HepG2 (cell line): ENCODE measurements around the gene MXI1. TPM values are rescaled to one million over a fixed set of nuclear protein-coding genes. Genes with fewer than 3 reads are reported as not detected.

Source experiments
- ATAC-seq: fragments of 200-7000 bp; cut with Tn5 transposase; 3 replicates; pipeline ENCODE4 v1.9.1; 2020; ENCODE audit warnings: mild to moderate bottlenecking, moderate library complexity
- BruUV-seq: library from RNA; stranded (reverse); fragments of 400-500 nt; replicated peaks from 2 replicates; lab custom pipeline; 2021; lab: Mats Ljungman, UMichigan
- CTCF ChIA-PET: fragments of 300-600 bp; formaldehyde crosslinking; extraction: SDS; loops from one replicate; lab custom pipeline; 2021; ENCODE audit warnings: low total read pairs, inconsistent platforms, low intra/inter-chr PET ratio; lab: Yijun Ruan, JAX
- POLR2A ChIA-PET: fragments of 350-600 bp; sonication (Branson Sonifier 250); formaldehyde crosslinking; loops from one replicate; lab custom pipeline; 2020; ENCODE audit warnings: antibody characterized with exemption, inconsistent platforms; lab: Yijun Ruan, JAX
- DNase-seq: peaks from one replicate; pipeline ENCODE4 v3.0.0-alpha.2; 2015; ENCODE audit warnings: low spot score
- FAIRE-seq: peaks from 3 replicates; lab custom pipeline; 2011; peaks lifted over from hg19 to GRCh38; lab: Jason Lieb, UNC
- H2AFZ ChIP-seq: one replicate; pipeline ENCODE4 v1.6.1; 2011; ENCODE audit warnings: low read length, inconsistent platforms
- H3K27ac ChIP-seq: fragments of 300-600 bp; 3 replicates; pipeline ENCODE4 v1.8.0; 2011; ENCODE audit warnings: mixed run types, mild to moderate bottlenecking, mixed read lengths, low read length, inconsistent platforms; ENCODE audit not compliant: insufficient read depth; ENCODE audit errors: extremely low read length
- H3K27me3 ChIP-seq, 2 experiments: fragments of 200-600 bp in 1 of 2; 2 replicates in 1 of 2; 3 replicates in 1 of 2; pipeline versions ENCODE4 v1.6.0 to v1.8.0; 2011; ENCODE audit warnings: low read length in 2 of 2, mild to moderate bottlenecking in 2 of 2, moderate library complexity in 2 of 2, inconsistent platforms in 1 of 2; ENCODE audit not compliant: insufficient read depth in 2 of 2, control insufficient read depth in 1 of 2
- H3K36me3 ChIP-seq, 2 experiments: fragments of 200-600 bp in 1 of 2; replicated peaks in 1 of 2; 2 replicates in 1 of 2; 3 replicates in 1 of 2; pipeline versions ENCODE4 v1.5.1 to v1.8.0; 2011; ENCODE audit warnings: low read length in 2 of 2, inconsistent platforms in 1 of 2; ENCODE audit not compliant: insufficient read depth in 2 of 2, control insufficient read depth in 1 of 2
- H3K4me1 ChIP-seq: 2 replicates; pipeline ENCODE4 v1.5.1; 2012; ENCODE audit warnings: low read length, inconsistent platforms; ENCODE audit not compliant: insufficient read depth
- H3K4me2 ChIP-seq: 2 replicates; pipeline ENCODE4 v1.6.0; 2011; ENCODE audit warnings: low read depth, low read length, inconsistent platforms
- H3K4me3 ChIP-seq, 3 experiments: fragments of 200-600 bp in 1 of 3; sonication (generic), shearing (Covaris generic) in 1 of 3; replicated peaks in 1 of 3; 2 replicates each; pipeline ENCODE4 v1.5.1; 2011 to 2016; ENCODE audit warnings: low read length in 3 of 3, inconsistent platforms in 2 of 3, low read depth in 2 of 3, mild to moderate bottlenecking in 2 of 3, control low read depth in 1 of 3, mixed read lengths in 1 of 3; ENCODE audit not compliant: insufficient read depth in 1 of 3
- H3K79me2 ChIP-seq: one replicate; pipeline ENCODE4 v1.6.1; 2011; ENCODE audit warnings: low read length, inconsistent platforms; ENCODE audit not compliant: insufficient read depth
- H3K9ac ChIP-seq: 2 replicates; pipeline ENCODE4 v1.6.0; 2011; ENCODE audit warnings: mild to moderate bottlenecking, low read depth, low read length, inconsistent platforms; ENCODE audit not compliant: insufficient read depth
- H3K9me3 ChIP-seq: 2 replicates; pipeline ENCODE4 v1.5.1; 2012; ENCODE audit warnings: mild to moderate bottlenecking, low read length
- H4K20me1 ChIP-seq: 2 replicates; pipeline ENCODE4 v1.6.0; 2011; ENCODE audit warnings: inconsistent platforms, mild to moderate bottlenecking, low read length, moderate library complexity; ENCODE audit not compliant: insufficient read depth
- AKAP8 ChIP-seq: sonication (generic); formaldehyde crosslinking; IDR thresholded peaks from 2 replicates; pipeline ENCODE4 v1.5.1; 2020; ENCODE audit warnings: mild to moderate bottlenecking, missing genetic modification reagents
- ARNT2 ChIP-seq: sonication (generic); formaldehyde crosslinking; IDR thresholded peaks from 2 replicates; pipeline ENCODE4 v1.8.0; 2022; ENCODE audit warnings: mild to moderate bottlenecking, low read depth, missing genetic modification reagents, moderate library complexity
- CBX2 ChIP-seq, 2 experiments: fragments of 200-600 bp in 1 of 2; sonication (generic); formaldehyde crosslinking in 1 of 2; IDR thresholded peaks; 2 replicates each; pipeline versions ENCODE4 v1.7.0 to v1.8.1; 2018 to 2022; ENCODE audit warnings: low read depth in 2 of 2, low read length in 1 of 2, mild to moderate bottlenecking in 1 of 2, missing genetic modification reagents in 1 of 2
- FOXO1 ChIP-seq: sonication (generic); formaldehyde crosslinking; IDR thresholded peaks from 2 replicates; pipeline ENCODE4 v1.4.0; 2020; ENCODE audit warnings: missing genetic modification reagents
- HOXA5 ChIP-seq: sonication (generic); formaldehyde crosslinking; IDR thresholded peaks from 2 replicates; pipeline ENCODE4 v1.4.0; 2020; ENCODE audit warnings: missing genetic modification reagents
- MXD1 ChIP-seq: sonication (generic); formaldehyde crosslinking; IDR thresholded peaks from 2 replicates; pipeline ENCODE4 v1.4.0; 2020; ENCODE audit warnings: mild to moderate bottlenecking, missing genetic modification reagents
- MYPOP ChIP-seq: sonication (generic); formaldehyde crosslinking; IDR thresholded peaks from 2 replicates; pipeline ENCODE4 v1.8.1; 2023; ENCODE audit warnings: mild to moderate bottlenecking, moderate library complexity, missing genetic modification reagents
- THAP9 ChIP-seq: sonication (generic); formaldehyde crosslinking; IDR thresholded peaks from 2 replicates; pipeline ENCODE4; 2020; ENCODE audit warnings: missing genetic modification reagents, mild to moderate bottlenecking, borderline replicate concordance
- TP53 ChIP-seq: sonication (generic); formaldehyde crosslinking; conservative IDR thresholded peaks from 2 replicates; pipeline ENCODE4 v1.4.0; 2020; ENCODE audit warnings: missing genetic modification reagents
- ZFP90 ChIP-seq: sonication (generic); formaldehyde crosslinking; IDR thresholded peaks from 2 replicates; pipeline ENCODE4 v1.8.0; 2022; ENCODE audit warnings: missing genetic modification reagents, mild to moderate bottlenecking, inconsistent platforms, borderline replicate concordance
- ZNF598 ChIP-seq: sonication (generic); formaldehyde crosslinking; IDR thresholded peaks from 2 replicates; pipeline ENCODE4 v1.5.1; 2020; ENCODE audit warnings: mild to moderate bottlenecking, missing genetic modification reagents, borderline replicate concordance
- ZNF670 ChIP-seq: sonication (generic); formaldehyde crosslinking; IDR thresholded peaks from 2 replicates; pipeline ENCODE4 v1.8.0; 2022; ENCODE audit warnings: mild to moderate bottlenecking, missing genetic modification reagents, borderline replicate concordance
- WGBS: methylation state at CpG from one replicate; pipeline ENCODE4 v1.1.6; 2017; ENCODE audit warnings: low lambda C conversion rate; 5-methylcytosine and 5-hydroxymethylcytosine counted together
- in situ Hi-C: cut with HindIII; loops from 2 replicates; pipeline ENCODE4 v1.10.0; 2017; ENCODE audit warnings: low pct_unique_long_range_greater_than_20kb; ENCODE audit not compliant: extremely low pct_ligation_motif_present
- intact Hi-C: fragments of 100-400 bp; cut with micrococcal nuclease; formaldehyde crosslinking; loops from one replicate; pipeline ENCODE4 v1.10.0; 2022; ENCODE audit not compliant: unreplicated experiment
- polyA plus RNA-seq, 8 experiments: library from polyadenylated mRNA; depleted of rRNA in 3 of 8; stranded (reverse) in 7 of 8; unstranded in 1 of 8; fragments of >200 nt; fragmentation: Illumina TruSeq in 4 of 8; extraction: Trizol in 4 of 8; gene quantifications; 2 replicates each; pipeline versions ENCODE4 v1.2.1 to v1.2.3, GENCODE V29; 2011 to 2016; ENCODE audit warnings: low read depth in 4 of 8, missing spikeins in 1 of 8, mixed read lengths in 1 of 8; ENCODE audit not compliant: insufficient read depth in 1 of 8
- total RNA-seq, 5 experiments: library from RNA; depleted of rRNA; stranded (reverse); fragments of >200 nt; fragmentation: Illumina TruSeq; extraction: Trizol; gene quantifications; 2 replicates each; pipeline ENCODE4 v1.2.3, GENCODE V29; 2016; ENCODE audit warnings: low read depth in 1 of 5

The MXI1 gene
- total and polyA plus RNA-seq, 2 of the 13 experiments (the other 11 are each of a cell fraction or from before 2014, with no cell fraction given) = 6.6 to 22.0 TPM

GRCh38 chr10:110209454-110209925 is 2.1 kb downstream of the MXI1 start (continued):
- TF ChIP-seq THAP9 (peak; percentile 26; the same call in 1 of the 2 replicates), CBX2 (IDR thresholded peaks at IDR 0.05; ENCODE audit: low read depth, low read length) (no peak), CBX2 (CRISPR knock-in tag; IDR thresholded peaks at IDR 0.05; ENCODE audit: low read depth) (0 out of 2 replicates have a peak, but pooled peaks have one; percentile 62), ZFP90 (CRISPR knock-in tag) (peak; percentile 21; the same call in 1 of the 2 replicates), ARNT2 (CRISPR knock-in tag) (peak; percentile 58; the same call in 1 of the 2 replicates)

- H3K27me3 ChIP-seq = peaks cover under 1 to 4% of the 10 kb centered on the region in 2 experiments; a peak in 1 of 5 replicates
- peaks cover 20% of the 10 kb centered on the region for H3K79me2 ChIP-seq
- peak overlapping the region; percentile 99 for H3K4me2 ChIP-seq
- H3K4me1 ChIP-seq = peaks cover 46% of the 10 kb centered on the region
- peak overlapping the region; percentile 80 for H3K9ac ChIP-seq
- intact Hi-C loops = loop anchor here (2.0 to 5.0 kb wide), 2 partner anchors 17 to 73 kb away; no protein-coding TSS in a partner anchor
- in situ Hi-C loops = no loop called here
- peaks cover 6% of the 10 kb centered on the region; the same call in 1 of the 2 replicates for H4K20me1 ChIP-seq
- no peaks in the 10 kb centered on the region for H3K9me3 ChIP-seq
- FAIRE-seq (no peak), ATAC-seq (peak; percentile 33), DNase-seq (no peak)
- 5% methylated on average over 26 of the region's 63 CpGs for WGBS
- BruUV-seq = no TSS peak
- peak overlapping the region; percentile 69 to 90 (median 72) for H3K4me3 ChIP-seq
- no peak overlapping the region for H2AFZ ChIP-seq
- H3K27ac ChIP-seq = peak overlapping the region; percentile 70
- ChIA-PET CTCF (no interaction called here), POLR2A (interaction anchor here (0.7 to 2.7 kb wide), 6 partner anchors 11 to 609 kb away, joined by 3 to 12 read pairs (median 5); partner anchors contain the start of gene ADD3)
- no peaks in the 10 kb centered on the region for H3K36me3 ChIP-seq
- TF ChIP-seq AKAP8 (CRISPR knock-in tag) (no peak), ZNF598 (CRISPR knock-in tag) (0 out of 2 replicates have a peak, but pooled peaks have one; percentile 51), TP53 (CRISPR knock-in tag) (0 out of 2 replicates have a peak, but pooled peaks have one; percentile 31), MYPOP (0 out of 2 replicates have a peak, but pooled peaks have one; percentile 10), MXD1 (0 out of 2 replicates have a peak, but pooled peaks have one; percentile 20), FOXO1 (CRISPR knock-in tag) (peak; percentile 44; the same call in 1 of the 2 replicates), ZNF670 (CRISPR knock-in tag) (peak; percentile 71), HOXA5 (CRISPR knock-in tag) (peak; percentile 37; the same call in 1 of the 2 replicates)
Observed at GRCh38 chr10:110209926-110210673, 2.7 kb downstream of the MXI1 start.
